Activated CD4-positive, alpha-beta T cell treated with anti-CD3 and anti-CD28 coated beads for 48 hours (primary cell): Measurements from ENCODE around the gene ZBTB25.

Experiments
- DNase-seq: peaks from one replicate; pipeline ENCODE4 v3.0.0-alpha.2; 2020

ZBTB25 gene

DNA sequence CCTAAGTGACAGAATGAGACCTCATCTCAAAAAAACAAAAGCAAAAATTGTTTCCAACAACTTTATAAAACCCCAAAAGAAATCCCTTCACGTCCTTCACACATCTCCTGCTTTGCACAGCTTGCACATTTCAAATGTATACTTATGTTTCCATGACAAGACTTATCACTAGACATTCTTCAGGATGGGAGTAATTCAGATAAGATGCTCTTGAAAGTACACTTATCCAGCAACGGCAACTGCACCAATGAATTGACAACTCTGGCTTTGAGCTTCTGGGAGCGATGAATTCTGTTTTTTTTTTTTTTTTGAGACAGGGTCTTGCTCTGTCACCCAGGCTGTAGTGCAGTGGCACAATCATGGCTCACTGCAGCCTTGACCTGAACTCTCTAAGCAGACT, 69.1 kb downstream of the ZBTB25 start:
- DNase-seq: no peak

DNA sequence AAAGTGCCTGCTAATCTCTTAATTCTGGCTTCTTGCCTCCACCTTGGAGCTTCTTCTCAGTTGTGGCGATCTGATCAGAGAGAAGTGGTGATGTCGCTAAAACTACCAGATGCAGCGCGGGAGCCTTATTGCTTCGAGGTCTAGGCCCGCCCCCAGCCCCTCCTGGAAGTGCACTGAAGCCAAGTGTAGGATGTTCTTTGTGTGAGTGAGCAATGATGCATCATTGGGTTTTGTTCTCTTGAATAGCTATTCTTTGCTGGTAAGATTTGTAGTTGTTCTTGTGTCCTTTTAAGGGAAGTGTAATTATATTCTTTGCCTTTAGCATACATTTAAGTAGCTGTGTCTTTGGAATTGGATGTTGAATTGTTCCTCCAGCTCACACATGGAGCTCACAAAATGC, 79.7 kb downstream of the ZBTB25 start:
- DNase-seq: peak; percentile 48

DNA sequence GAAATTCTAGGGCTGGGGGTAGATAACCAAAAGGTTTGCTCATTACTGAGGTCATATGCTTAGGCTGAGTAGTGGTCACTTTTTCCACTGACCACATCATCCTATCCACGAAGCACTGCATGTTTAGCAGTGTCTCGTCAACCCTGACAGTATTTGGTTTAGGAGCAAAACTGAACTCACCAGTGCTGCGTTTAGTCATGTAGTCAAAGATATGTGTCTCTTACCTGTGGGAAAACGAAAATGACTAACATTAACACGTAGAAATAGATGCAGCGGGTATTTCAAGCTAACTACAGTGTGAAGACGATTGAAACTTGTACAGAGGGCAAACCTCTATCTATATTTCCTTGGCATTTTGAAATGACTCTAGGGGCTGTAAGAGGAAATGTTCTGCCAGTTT, 80.9 kb downstream of the ZBTB25 start:
- no peak for DNase-seq

DNA sequence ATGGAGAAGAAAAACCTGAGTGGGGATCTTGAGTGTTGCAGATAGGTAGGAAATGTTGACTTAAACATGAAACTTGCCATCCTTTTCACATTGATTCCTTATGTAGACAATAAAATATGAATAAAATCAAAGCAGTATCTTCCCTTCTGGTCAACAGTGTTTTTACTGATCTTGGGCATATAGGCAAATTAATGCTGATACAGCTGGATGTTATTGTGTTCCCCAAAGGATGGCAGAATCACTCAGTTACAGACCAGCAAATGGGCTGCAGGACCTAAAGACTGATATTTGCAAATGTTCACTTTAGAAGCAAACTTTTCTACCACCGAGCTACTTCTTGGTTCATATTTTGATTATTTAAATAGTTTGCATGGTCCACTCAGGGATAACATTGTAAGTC, 81.6 kb downstream of the ZBTB25 start:
- no peak for DNase-seq

DNA sequence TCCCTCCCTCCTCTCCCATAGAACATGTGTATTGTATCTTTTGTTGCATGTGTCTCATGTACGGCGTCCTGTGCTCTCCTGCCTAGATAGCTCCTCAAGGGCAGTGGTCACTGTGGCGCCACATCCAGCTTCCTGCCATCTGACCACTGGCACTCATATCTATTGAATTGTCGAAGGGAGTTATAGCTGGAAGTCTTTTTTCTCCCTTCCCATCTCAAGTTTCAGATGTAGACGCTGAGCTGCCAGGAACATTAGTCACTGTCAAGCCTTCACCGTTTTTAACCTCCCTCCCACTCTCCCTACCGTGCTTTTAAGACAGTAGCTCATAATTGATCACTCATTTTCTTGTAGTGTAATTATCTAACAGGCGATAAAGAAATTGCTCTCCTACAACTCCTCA, 82.5 kb downstream of the ZBTB25 start:
- no peak for DNase-seq

DNA sequence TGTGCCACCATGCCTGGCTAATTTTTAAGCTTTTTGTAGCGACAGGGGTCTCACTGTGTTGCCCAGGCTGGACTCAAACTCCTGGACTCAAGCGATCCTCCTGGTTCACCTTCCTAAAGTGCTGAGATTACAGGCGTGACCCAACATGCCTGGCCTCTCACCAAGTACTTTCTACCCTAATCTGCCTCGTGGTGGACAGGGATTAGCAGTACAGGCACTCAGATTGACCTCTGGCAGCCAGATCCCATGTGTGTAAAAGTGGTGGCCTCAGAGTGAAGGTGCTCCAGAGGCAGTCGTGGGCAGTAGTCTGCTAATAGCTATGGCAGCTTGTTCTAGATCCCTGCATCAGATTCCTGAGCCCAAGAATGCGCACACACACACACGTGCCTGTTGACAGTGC, 84.6 kb downstream of the ZBTB25 start:
- no peak for DNase-seq

DNA sequence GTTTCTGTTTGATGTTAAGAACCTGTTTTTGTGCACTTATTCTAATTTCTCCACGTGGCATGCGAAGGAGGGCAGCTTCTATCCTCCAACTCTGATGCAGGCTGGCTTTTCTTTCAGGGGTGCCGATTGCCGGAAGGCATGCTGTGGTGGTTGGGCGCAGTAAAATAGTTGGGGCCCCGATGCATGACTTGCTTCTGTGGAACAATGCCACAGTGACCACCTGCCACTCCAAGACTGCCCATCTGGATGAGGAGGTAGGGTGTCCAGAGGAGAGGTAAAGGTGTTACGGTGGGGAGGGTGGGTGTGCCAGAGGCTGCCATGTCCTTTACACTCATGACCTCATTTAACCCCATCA, 85.9 kb downstream of the ZBTB25 start:
- DNase-seq: no peak

DNA sequence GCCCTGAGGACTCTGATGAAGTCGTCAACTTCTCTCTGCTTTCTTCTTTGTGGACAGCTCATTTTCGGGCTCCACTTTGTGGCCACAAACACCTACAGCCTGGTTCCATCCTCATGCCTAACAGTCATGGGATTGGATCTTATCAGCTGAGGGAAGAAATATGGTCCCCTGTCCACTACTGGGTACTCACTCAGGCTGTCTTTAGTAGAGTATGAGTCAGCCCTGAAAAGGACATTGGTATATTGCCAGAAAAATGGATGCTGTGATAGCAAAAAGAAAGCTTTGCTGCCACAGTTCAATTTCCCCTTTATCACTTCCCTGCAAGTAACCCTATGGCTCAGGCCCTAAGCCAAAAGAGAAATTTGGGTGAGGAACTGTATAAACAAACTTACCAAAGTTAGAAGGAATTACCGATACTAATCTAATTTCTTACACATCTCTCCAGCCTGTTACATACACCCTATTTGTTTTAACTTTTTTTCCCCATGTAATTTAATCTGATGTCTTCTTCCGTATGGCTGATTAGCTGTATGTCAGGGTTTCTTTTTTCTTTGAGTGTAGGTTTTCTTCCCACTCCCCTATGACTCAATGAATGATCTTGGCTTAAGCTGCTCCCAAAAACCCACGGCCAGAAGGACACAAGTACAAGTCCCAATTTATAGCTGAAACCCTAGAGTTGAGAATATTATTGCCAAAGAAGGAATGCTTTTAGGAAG, 86.4 kb downstream of the ZBTB25 start:
- no peak for DNase-seq

DNA sequence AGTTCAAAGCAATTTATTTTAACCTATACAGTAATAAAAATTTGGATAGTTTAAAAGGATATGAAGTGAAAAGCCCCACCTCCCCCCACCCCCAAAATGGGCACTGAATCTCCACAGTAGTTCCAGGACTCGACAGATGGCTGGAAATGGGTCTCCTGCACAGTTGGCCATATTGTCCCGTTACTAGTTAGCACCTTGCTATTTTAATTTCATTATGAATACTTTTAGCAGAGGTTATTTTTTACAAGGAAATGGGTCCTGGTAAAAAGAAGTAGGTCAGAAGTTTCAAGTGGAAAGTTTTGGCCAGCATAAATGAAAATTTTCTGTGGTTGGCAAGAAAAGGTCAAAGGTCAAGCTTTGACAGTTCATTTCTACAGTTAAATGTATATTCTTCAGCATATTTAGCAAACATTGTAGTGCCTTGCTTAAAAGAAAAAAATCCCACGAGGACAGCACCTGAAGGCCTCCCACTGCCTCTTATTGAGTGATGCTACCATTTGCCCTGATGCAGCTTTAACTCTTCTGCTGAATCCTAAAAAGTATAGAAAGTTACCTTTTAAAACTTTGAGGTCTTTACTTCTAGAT, 87.2 kb downstream of the ZBTB25 start:
- no peak for DNase-seq

DNA sequence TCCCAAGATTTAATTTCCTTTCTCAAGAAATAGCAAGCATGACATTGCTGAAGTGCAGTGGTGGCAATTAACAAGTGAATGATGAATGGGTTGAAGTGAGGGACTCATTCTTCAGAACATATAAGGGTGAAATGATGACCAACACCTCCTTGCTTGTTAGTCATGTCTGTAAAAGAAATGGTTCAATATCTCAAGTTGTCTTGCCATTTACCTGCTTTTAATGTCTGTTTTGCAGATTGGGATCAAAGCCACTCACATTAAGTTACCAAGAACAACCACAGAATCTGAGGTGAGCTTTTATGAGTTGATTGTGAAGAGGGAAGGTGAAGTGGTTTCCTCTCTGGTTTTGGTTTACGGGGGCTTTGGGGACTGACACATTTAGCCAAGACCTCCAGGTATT, 91.4 kb downstream of the ZBTB25 start:
- no peak for DNase-seq

DNA sequence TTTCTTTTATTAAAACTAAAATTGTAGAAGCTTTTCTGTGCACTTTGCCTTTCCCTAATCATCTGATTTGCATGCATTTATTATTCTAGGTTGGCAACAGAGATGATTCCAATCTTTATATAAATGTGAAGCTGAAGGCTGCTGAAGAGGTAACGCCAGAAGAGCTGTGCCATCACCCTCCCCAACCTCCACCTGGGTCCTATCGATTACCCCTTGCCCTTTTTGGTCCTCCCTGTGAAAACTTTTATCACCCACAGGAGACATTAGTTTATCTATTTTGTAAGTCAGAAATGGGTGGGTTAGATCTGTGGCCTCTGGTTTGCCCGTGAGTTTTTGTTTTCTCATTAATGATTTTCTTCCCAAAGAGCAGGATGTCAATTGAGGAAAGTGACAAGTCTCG, 92.6 kb downstream of the ZBTB25 start:
- DNase-seq: no peak

DNA sequence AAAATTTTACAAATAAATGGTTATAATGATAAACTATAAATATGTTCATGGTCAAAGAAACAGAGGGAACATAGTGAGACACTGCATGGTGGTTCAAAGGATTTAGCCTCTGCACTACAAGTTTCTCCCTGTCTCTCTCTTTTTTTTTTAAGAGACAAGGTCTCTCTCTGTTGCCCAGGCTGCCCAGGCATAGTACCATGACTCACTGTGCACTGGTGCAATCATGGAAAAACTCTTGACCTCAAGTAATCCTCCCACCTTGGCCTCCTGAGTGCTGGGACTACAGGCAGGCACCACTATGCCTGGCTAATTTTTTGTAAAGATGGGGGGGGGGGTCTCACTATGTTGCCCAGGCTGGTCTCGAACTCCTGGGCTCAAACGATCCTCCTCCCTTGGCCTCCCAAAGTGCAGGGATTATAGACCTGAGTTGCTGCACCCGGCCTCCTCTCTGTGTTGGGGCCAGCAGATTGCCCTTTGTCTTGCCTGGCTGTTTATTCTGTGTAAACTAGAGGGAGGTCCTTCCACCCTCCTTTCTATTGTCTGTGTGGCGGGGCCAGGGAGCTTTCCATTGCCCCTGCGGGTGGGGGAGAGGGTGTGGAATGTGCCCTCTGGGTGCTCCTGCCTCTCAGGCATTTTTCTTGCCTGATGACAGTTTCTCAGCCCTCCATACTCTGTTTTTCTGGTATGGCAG, 93.4 kb downstream of the ZBTB25 start:
- no peak for DNase-seq

DNA sequence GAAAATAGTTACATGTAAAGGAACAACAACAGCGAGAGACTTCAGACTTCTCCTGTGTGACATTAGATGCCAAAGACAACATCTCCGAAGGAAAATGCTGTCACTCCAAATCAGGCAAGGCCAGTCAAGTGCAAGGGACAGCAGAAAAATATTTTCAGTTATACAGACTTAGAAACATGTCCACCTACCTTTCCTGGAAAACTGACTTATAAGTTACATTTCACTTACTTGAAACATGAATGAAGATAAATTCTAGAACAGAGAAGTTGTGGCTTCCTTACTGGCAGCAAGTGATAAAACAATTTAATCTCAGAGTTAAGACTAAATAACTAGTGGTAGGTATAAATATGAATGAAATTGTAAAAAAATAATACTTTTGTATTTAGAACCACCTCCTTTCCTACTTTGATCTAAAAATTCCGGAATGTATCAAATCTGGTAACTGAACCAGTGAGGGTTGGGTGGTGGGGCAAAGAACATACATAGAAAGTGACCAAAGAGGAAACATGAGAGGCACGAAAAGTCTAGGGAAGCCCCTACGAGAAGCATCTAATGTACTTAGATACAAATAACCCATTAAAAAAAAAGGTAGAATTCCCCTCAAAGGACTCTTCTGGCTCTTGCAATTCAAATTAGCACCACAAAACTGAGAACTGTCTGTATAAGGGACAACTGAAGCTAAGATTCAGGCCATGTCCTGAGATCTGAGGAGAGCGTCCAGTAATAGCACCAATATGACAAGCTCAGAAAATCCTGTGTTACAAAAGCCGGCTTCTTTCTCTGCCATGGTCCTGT, 94.3 kb downstream of the ZBTB25 start:
- no peak for DNase-seq

DNA sequence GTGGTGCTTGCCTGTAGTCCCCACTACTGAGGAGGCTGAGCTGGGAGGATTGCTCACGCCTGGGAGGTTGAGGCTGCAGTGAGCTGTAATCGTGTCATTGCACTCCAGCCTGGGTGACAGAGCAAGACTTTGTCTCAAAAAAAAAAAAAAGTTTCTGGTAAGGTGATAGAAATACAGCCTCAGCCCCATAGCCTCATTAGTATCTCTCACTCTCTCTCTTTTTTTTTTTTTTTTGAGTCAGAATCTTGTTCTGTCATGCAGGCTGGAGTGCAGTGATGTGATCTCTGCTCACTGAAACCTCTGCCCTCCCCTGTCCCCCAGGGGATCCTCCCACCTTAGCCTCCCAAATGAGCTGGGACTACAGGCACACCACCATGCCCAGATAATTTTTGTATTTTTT, 96.3 kb downstream of the ZBTB25 start:
- DNase-seq: no peak

DNA sequence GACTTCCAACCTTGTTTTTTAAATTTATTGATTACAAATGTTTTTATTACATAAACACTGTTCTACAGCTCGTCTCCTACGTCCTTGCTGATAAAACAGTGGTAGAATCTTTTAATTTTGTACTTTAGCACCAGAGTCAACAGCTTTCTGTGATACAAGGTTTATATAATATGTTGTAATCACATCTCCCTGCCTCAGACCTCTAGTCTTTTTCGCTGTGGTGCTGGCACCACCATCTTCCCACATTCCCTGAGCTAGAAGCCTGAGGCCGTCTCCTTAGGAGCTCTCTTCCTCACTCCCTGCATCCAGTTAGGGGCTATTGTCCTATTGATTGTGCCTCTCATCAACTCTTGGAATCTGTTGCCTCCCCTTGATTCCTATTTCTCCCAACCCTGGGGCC, 98.3 kb downstream of the ZBTB25 start:
- no peak for DNase-seq

DNA sequence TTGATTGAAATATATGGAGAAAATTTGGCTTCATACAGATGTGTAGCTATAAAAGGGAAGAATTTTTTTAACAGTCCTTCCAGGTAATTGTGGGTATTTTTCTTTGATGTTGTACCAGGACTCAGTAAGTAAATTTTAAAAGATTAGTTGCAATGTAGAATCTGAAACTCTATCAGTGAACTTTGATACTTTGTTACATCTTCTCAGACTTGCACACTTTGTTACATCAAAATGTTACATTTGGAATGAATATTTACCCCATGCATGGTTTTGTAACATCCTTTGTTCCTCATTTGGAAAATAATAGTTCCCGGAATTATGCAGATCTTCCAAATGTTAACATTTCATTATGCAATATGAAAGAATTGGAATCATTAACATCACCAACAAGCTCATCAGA, 101.7 kb downstream of the ZBTB25 start:
- DNase-seq: no peak

DNA sequence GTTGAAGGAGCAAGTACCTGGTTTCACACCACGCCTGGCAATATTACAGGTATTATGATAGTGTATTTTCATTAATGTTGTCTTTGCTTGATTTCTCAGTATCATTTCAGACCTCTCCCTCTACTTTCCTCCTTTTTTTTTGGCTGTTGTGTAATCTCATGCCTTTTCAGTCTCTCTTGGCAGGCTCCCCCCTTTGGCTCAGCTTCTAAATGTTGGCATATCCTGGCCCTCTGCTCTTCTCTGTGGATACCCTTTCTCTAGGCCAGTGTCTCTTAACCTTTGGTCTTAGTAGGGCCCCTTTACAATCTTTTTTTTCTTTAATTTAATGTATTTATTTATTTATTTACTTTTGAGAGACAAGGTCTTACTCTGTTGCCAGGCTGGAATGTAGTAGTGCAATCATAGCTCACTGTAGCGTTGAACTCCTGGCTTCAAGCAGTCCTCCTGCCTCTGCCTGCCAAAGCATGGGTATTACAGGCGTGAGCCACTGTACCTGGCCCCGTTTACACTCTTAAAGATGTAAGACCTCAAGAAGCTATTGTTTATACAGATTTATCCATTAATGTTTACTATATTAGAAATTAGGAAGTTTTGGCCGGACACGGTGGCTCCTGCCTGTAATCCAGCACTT, 102.7 kb downstream of the ZBTB25 start:
- no peak for DNase-seq
